ENCODE measurements around the gene LGALS16.

The LGALS16 gene

GRCh38 chr19:39708594-39708993 lies 52.9 kb downstream of the LGALS16 start:
- H3K9me3 ChIP-seq (replicated peaks; ENCODE audit: insufficient read depth, low read length), result no peaks in the 10 kb centered on the region
- H3K9me2 ChIP-seq (replicated peaks; ENCODE audit: insufficient read depth, low read length), result no peaks in the 10 kb centered on the region
- H3K9ac ChIP-seq (ENCODE audit: low read length), result no peak overlapping the region
- no peaks in the 10 kb centered on the region for H3K27me3 ChIP-seq (replicated peaks; ENCODE audit: insufficient read depth, low read length)
- no peaks in the 10 kb centered on the region for H4K20me1 ChIP-seq (ENCODE audit: insufficient read depth, low read length)
- H3K79me2 ChIP-seq (ENCODE audit: low read length), result no peaks in the 10 kb centered on the region
- no peak overlapping the region for H3K27ac ChIP-seq (ENCODE audit: low read length)
- TF ChIP-seq EZH2 (optimal IDR thresholded peaks at IDR 0.05; ENCODE audit: low read depth, low read length), result no peak
- no peak for TF ChIP-seq EZH2phosphoT487 (IDR thresholded peaks at IDR 0.05; ENCODE audit: low read length)
- TF ChIP-seq CTCF (IDR thresholded peaks at IDR 0.05; ENCODE audit: low read length), result no peak
- H3K36me3 ChIP-seq (replicated peaks; ENCODE audit: insufficient read depth, low read length), result no peaks in the 10 kb centered on the region
- no peak overlapping the region for H2AFZ ChIP-seq (ENCODE audit: low read length)
- DNase-seq, result no peak
- H3K4me2 ChIP-seq (ENCODE audit: low read depth, low read length), result no peak overlapping the region
- H3K4me1 ChIP-seq (ENCODE audit: low read length), result peaks cover 16% of the 10 kb centered on the region
- H3K4me3 ChIP-seq (ENCODE audit: low read length), result no peak overlapping the region
- peaks cover 6% of the 10 kb centered on the region for H3F3A ChIP-seq (ENCODE audit: insufficient read depth, low read length)

GRCh38 chr19:39709026-39709872 lies 53.5 kb downstream of the LGALS16 start:
- H3K9ac ChIP-seq (ENCODE audit: low read length), result no peak overlapping the region
- no peak for DNase-seq
- H3K27me3 ChIP-seq (replicated peaks; ENCODE audit: insufficient read depth, low read length), result no peaks in the 10 kb centered on the region
- peaks cover 10% of the 10 kb centered on the region for H3K4me1 ChIP-seq (ENCODE audit: low read length)
- TF ChIP-seq CTCF (IDR thresholded peaks at IDR 0.05; ENCODE audit: low read length), result no peak
- TF ChIP-seq EZH2phosphoT487 (IDR thresholded peaks at IDR 0.05; ENCODE audit: low read length), result no peak
- TF ChIP-seq EZH2 (optimal IDR thresholded peaks at IDR 0.05; ENCODE audit: low read depth, low read length), result no peak
- no peaks in the 10 kb centered on the region for H3K9me3 ChIP-seq (replicated peaks; ENCODE audit: insufficient read depth, low read length)
- no peaks in the 10 kb centered on the region for H3K79me2 ChIP-seq (ENCODE audit: low read length)
- H2AFZ ChIP-seq (ENCODE audit: low read length), result no peak overlapping the region
- H3K4me2 ChIP-seq (ENCODE audit: low read depth, low read length), result no peak overlapping the region
- no peaks in the 10 kb centered on the region for H3K36me3 ChIP-seq (replicated peaks; ENCODE audit: insufficient read depth, low read length)
- no peak overlapping the region for H3K27ac ChIP-seq (ENCODE audit: low read length)
- H3F3A ChIP-seq (ENCODE audit: insufficient read depth, low read length), result peaks cover 5% of the 10 kb centered on the region
- H4K20me1 ChIP-seq (ENCODE audit: insufficient read depth, low read length), result no peaks in the 10 kb centered on the region
- H3K9me2 ChIP-seq (replicated peaks; ENCODE audit: insufficient read depth, low read length), result no peaks in the 10 kb centered on the region
- H3K4me3 ChIP-seq (ENCODE audit: low read length), result no peak overlapping the region

Data from MM.1S (cell line).